ENCODE data around the gene PACRG. TPM values are rescaled to one million over a fixed set of nuclear protein-coding genes. Genes with fewer than 3 reads are reported as not detected.

The PACRG gene
- total and polyA plus RNA-seq, 8 donors, result 1.5 to 6.8 (median 4.6) TPM

DNA sequence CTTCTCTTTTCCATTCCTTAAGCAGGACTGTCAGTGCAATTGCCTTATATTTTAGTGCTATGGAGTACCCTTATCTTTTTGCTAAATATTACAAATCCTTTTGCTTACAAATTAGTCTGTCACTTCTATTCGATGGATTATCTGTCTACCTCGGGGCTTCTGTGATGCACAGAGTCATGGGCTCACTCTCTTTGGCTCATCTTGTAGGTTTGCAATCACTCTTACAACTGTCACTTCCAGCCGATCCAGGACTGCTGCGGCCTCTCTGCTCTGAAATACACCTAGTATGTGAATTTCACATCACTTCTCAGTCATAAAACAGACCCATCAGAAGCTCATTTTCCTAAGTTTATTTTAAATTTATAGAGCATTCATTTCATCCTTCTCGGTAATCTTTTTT is 393.5 kb downstream of the PACRG start:
- ATAC-seq, result no peak
- H3K9me3 ChIP-seq, result no peaks in the 10 kb centered on the region
- TF ChIP-seq, protein P1, sequence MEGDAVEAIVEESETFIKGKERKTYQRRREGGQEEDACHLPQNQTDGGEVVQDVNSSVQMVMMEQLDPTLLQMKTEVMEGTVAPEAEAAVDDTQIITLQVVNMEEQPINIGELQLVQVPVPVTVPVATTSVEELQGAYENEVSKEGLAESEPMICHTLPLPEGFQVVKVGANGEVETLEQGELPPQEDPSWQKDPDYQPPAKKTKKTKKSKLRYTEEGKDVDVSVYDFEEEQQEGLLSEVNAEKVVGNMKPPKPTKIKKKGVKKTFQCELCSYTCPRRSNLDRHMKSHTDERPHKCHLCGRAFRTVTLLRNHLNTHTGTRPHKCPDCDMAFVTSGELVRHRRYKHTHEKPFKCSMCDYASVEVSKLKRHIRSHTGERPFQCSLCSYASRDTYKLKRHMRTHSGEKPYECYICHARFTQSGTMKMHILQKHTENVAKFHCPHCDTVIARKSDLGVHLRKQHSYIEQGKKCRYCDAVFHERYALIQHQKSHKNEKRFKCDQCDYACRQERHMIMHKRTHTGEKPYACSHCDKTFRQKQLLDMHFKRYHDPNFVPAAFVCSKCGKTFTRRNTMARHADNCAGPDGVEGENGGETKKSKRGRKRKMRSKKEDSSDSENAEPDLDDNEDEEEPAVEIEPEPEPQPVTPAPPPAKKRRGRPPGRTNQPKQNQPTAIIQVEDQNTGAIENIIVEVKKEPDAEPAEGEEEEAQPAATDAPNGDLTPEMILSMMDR (IDR thresholded peaks at IDR 0.05), result no peak

DNA sequence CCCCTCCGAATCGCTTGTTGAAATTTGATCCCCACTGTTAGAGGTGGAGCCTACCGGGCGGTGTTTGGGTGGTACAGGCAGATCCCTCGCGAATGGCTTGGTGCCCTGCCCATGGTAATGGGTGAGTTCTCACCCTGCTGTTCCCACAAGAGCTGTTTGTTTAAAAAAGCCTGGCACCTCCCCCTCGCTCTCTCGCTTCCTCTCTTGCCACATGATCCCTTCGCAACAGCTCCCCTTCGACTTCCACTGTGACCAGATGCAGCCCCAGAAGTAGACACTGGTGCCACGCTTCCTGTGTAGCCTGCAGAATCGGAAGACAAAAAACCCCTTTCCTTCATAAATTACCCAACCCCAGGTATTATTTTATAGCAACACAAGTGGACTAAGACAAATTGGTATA is 394.6 kb downstream of the PACRG start:
- TF ChIP-seq, protein P1 (IDR thresholded peaks at IDR 0.05), result no peak
- Histone ChIP-seq H3K4me1 (no peaks in the 10 kb centered on the region), H3K27ac (no peak overlapping the region), H3K9me3 (no peaks in the 10 kb centered on the region), H3K36me3 (no peaks in the 10 kb centered on the region), H3K27me3 (no peaks in the 10 kb centered on the region), H3K4me3 (no peak overlapping the region)
- intact Hi-C loops (cut with DNase I), result no loop called here
- DNase-seq, result no peak
- ATAC-seq, result no peak

More for the DNA sequence above, 393.5 kb downstream of the PACRG start:
- Histone ChIP-seq H3K27me3 (no peaks in the 10 kb centered on the region), H3K4me3 (no peak overlapping the region), H3K36me3 (no peaks in the 10 kb centered on the region), H3K4me1 (no peaks in the 10 kb centered on the region), H3K27ac (no peak overlapping the region)
- intact Hi-C loops (cut with DNase I), result no loop called here
- no peak for DNase-seq

DNA sequence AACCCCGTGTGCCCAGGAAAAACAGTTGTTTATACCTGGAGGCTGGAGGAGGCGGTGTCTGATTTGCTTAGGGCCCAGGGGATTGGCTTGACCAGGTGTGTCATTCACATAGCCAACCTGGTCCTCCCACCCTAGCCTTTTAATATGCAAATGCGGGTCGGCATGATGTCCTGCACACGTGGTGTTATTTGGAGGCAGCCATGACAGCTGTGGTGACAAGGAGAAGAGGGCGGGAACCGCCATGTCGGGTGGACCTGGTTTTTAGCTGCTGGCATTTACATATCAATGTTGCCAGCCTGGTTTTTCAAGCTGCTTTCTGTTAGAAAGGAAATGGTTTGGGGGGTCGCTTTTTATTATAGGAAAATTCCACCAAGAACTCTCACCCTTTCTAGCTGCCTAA is 395.3 kb downstream of the PACRG start:
- TF ChIP-seq, protein P1 (IDR thresholded peaks at IDR 0.05), result no peak
- no peak overlapping the region for H3K4me3 ChIP-seq
- no peaks in the 10 kb centered on the region for H3K4me1 ChIP-seq
- intact Hi-C loops (cut with DNase I), result no loop called here
- H3K9me3 ChIP-seq, result no peaks in the 10 kb centered on the region
- no peaks in the 10 kb centered on the region for H3K36me3 ChIP-seq
- DNase-seq (no peak), ATAC-seq (no peak)
- no peaks in the 10 kb centered on the region for H3K27me3 ChIP-seq
- no peak overlapping the region for H3K27ac ChIP-seq

DNA sequence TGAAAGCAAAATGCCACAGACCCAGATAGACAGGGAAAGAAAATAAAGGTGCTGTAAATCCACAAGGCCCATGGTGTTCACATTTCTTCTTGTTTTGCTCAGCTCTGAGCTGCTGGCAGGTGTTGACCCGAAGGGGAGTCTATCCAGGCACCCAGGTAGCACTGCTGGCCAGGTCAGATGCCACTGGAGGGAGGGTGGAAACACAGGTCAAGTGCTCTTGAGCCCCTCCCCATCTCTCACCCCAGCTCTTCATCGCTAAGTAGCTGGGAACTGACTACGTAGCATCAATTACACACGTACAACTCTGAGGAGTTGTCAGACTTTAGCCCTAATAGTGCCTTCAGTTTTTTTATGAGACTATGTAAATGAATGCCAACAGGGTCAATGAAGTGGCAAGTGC is 399.0 kb downstream of the PACRG start:
- intact Hi-C loops (cut with DNase I), result no loop called here
- ATAC-seq (peak; percentile 61), DNase-seq (peak in 1 of 4 donors; percentile 5)
- Histone ChIP-seq H3K27ac (no peak overlapping the region), H3K9me3 (no peaks in the 10 kb centered on the region), H3K4me3 (no peak overlapping the region), H3K36me3 (no peaks in the 10 kb centered on the region), H3K27me3 (no peaks in the 10 kb centered on the region), H3K4me1 (no peaks in the 10 kb centered on the region)
- TF ChIP-seq, protein P1 (IDR thresholded peaks at IDR 0.05), result no peak

DNA sequence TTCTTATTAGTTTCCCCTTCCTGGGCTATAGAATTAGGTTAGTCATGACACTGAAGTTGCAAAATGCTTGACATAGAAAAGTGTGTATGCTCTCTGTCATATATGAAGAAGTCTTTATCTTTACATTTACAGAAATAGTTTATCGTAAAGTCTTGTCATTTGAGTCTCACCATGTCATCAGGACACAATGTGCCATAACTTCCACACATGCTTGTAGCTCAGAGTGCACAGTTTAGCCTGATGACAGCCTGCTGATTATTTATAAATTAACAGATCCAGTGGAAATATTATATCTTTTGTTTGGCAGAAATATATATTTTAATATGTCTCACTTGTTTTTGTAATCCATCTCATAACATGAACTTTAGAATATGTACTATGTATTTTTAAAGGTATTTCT is 399.8 kb downstream of the PACRG start:
- Histone ChIP-seq H3K4me1 (no peaks in the 10 kb centered on the region), H3K9me3 (no peaks in the 10 kb centered on the region), H3K27me3 (no peaks in the 10 kb centered on the region), H3K36me3 (no peaks in the 10 kb centered on the region), H3K27ac (no peak overlapping the region), H3K4me3 (no peak overlapping the region)
- ATAC-seq (no peak), DNase-seq (no peak)
- TF ChIP-seq, protein P1 (IDR thresholded peaks at IDR 0.05), result no peak
- intact Hi-C loops (cut with DNase I), result no loop called here

Data from left lung (tissue), 10 donors.